SU-DHL-6 (cell line): Measurements from ENCODE around the gene MOCS1.

Experiments
- H2AFZ ChIP-seq: fragments of 200-600 bp; sonication (generic); 2 replicates; pipeline ENCODE4 v1.6.1; 2014; ENCODE audit warnings: low read depth, mild to moderate bottlenecking, moderate library complexity, mixed read lengths, antibody characterized with exemption, low read length; ENCODE audit not compliant: severe bottlenecking
- H3F3A ChIP-seq: fragments of 200-600 bp; shearing (Covaris generic); 2 replicates; pipeline ENCODE4 v1.6.0; 2016; ENCODE audit warnings: antibody characterized with exemption, mild to moderate bottlenecking; ENCODE audit not compliant: insufficient read depth
- H3K27ac ChIP-seq: fragments of 200-600 bp; sonication (generic); 2 replicates; pipeline ENCODE4 v1.5.1; 2016; ENCODE audit warnings: low read depth, mild to moderate bottlenecking, low read length, moderate library complexity, mixed read lengths
- H3K27me3 ChIP-seq: fragments of 200-600 bp; sonication (generic), shearing (Covaris generic); 2 replicates; pipeline ENCODE4 v1.6.0; 2014; ENCODE audit warnings: mild to moderate bottlenecking, low read length
- H3K36me3 ChIP-seq: fragments of 200-600 bp; sonication (generic); 2 replicates; pipeline ENCODE4 v1.6.1; 2014; ENCODE audit warnings: mild to moderate bottlenecking, low read length, mixed read lengths
- H3K4me2 ChIP-seq: fragments of 300-600, 200-600 bp; shearing (Covaris generic), sonication (generic); 2 replicates; pipeline ENCODE4 v1.6.0; 2014; ENCODE audit warnings: low read length, low read depth, mild to moderate bottlenecking; ENCODE audit not compliant: poor library complexity, severe bottlenecking
- H3K4me3 ChIP-seq: fragments of 200-600 bp; sonication (generic); 2 replicates; pipeline ENCODE4 v1.5.1; 2014; ENCODE audit warnings: antibody characterized with exemption, low read length, mild to moderate bottlenecking, mixed read lengths; ENCODE audit not compliant: insufficient read depth, poor library complexity, severe bottlenecking
- H3K79me2 ChIP-seq: fragments of 200-600 bp; sonication (generic); 2 replicates; pipeline ENCODE4 v1.6.1; 2014; ENCODE audit warnings: mild to moderate bottlenecking, low read length, moderate library complexity; ENCODE audit not compliant: insufficient read depth
- H3K9ac ChIP-seq: fragments of 200-600 bp; sonication (generic); 2 replicates; pipeline ENCODE4 v1.7.0; 2014; ENCODE audit warnings: mild to moderate bottlenecking, low read length
- H3K9me2 ChIP-seq: fragments of 200-600 bp; sonication (generic); replicated peaks from 2 replicates; pipeline ENCODE4 v1.6.1; 2014; ENCODE audit warnings: low read length; ENCODE audit not compliant: insufficient read depth
- H3K9me3 ChIP-seq: fragments of 200-600 bp; sonication (generic); 2 replicates; pipeline ENCODE4 v1.6.1; 2014; ENCODE audit warnings: low read length, mixed read lengths; ENCODE audit not compliant: insufficient read depth
- H4K20me1 ChIP-seq: fragments of 200-600 bp; sonication (generic); 2 replicates; pipeline ENCODE4 v1.6.1; 2014; ENCODE audit warnings: low read depth, mild to moderate bottlenecking, antibody characterized with exemption, low read length, moderate library complexity, mixed read lengths
- CTCF ChIP-seq: fragments of 200-600 bp; sonication (generic); IDR thresholded peaks from one replicate; pipeline ENCODE4 v1.5.1; 2017; ENCODE audit warnings: antibody characterized with exemption, mild to moderate bottlenecking, low read length, moderate library complexity; ENCODE audit not compliant: insufficient read depth, poor library complexity, severe bottlenecking
- EZH2phosphoT487 ChIP-seq: fragments of 200-600 bp; sonication (generic), shearing (Covaris generic); conservative IDR thresholded peaks from 2 replicates; pipeline ENCODE4 v1.6.1; 2018; ENCODE audit warnings: mild to moderate bottlenecking, antibody characterized with exemption, low read length, moderate library complexity, mixed read lengths

MOCS1 gene

DNA sequence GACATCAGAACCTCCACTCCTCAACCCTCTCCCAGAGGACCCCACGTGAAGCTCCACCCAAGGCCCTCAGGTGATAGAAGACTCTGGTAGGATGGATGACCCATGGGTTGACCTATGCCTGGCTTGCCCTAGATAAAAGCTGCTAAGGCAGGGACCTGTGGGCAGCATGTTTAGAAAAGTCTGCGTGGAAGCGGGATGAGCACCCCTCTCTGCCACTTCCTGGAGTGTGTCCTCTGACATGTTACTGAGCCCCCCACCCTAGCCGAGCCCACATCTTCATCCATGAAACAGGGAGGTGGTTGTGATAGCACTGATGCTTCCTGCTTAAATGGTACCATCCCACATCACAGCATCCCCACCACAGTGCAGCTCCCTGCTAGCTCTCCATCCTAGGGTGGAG is 21.8 kb downstream of the MOCS1 start:
- Histone ChIP-seq H3K4me3 (no peak overlapping the region), H3K27me3 (no peaks in the 10 kb centered on the region), H3K9me3 (no peaks in the 10 kb centered on the region), H3K9ac (no peak overlapping the region), H3K27ac (no peak overlapping the region), H3K9me2 (no peaks in the 10 kb centered on the region), H3K4me2 (no peak overlapping the region), H3F3A (no peaks in the 10 kb centered on the region), H4K20me1 (no peaks in the 10 kb centered on the region), H2AFZ (no peak overlapping the region), H3K36me3 (no peaks in the 10 kb centered on the region), H3K79me2 (no peaks in the 10 kb centered on the region)
- TF ChIP-seq EZH2phosphoT487 (no peak), CTCF (no peak)

DNA sequence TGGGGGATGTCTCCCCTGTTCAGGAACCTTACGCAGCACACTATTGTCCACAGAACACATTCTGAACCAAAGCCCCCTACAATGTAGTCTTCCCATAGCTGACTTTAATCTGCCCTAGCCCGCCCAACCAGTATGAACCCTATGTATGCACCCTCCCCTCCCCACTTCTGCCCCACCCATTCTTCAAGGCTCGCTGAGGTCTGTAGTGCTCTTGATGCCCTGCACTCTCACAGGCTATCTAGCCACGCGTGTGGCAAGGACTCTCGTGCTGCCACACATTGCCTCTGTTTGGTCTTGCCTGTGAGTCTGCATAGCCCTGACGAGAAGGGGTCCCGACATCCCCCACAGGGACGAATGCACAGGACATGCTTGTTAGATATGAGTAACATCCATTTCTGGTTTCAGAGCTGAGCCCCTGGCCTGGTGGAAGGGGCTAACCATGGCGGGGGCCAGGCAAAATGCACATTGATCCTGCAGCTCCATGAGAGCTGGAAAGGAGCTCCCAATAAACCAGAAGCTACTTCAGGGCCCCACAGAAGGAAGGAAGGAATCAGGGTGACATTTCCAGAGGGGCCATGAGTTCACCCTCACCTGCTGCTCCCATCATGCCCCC is 22.6 kb downstream of the MOCS1 start:
- Histone ChIP-seq H3K36me3 (no peaks in the 10 kb centered on the region), H3K4me3 (no peak overlapping the region), H3K9me3 (no peaks in the 10 kb centered on the region), H3K4me2 (no peak overlapping the region), H3F3A (no peaks in the 10 kb centered on the region), H3K9ac (no peak overlapping the region), H3K9me2 (no peaks in the 10 kb centered on the region), H3K27me3 (no peaks in the 10 kb centered on the region), H4K20me1 (no peaks in the 10 kb centered on the region), H3K27ac (no peak overlapping the region), H2AFZ (no peak overlapping the region), H3K79me2 (no peaks in the 10 kb centered on the region)
- TF ChIP-seq EZH2phosphoT487 (no peak), CTCF (no peak)

DNA sequence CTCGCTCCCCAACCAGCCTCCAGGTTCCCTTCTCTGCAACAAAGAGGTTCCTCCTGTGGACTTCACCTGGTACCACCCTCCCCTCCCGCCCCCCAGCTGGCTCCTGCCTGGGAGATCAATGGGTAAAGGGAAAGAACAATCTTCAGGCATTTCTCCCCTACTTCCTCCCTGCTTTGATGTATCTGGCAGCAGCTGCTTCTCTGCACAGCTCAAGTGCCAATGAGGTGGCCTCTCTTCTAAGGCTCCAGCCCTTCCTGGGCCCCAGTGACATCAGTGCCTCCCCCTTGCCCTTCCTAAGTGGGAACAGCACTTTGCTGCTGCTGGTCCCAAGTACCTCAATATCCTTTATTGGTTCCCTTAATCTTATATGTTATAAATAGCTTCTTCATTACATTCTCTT is 23.5 kb downstream of the MOCS1 start:
- Histone ChIP-seq H3K79me2 (no peaks in the 10 kb centered on the region), H3K4me3 (no peak overlapping the region), H3K9ac (no peak overlapping the region), H2AFZ (no peak overlapping the region), H3K9me2 (no peaks in the 10 kb centered on the region), H3K27me3 (no peaks in the 10 kb centered on the region), H3K27ac (no peak overlapping the region), H3F3A (no peaks in the 10 kb centered on the region), H3K36me3 (no peaks in the 10 kb centered on the region), H3K4me2 (no peak overlapping the region), H3K9me3 (no peaks in the 10 kb centered on the region), H4K20me1 (no peaks in the 10 kb centered on the region)
- TF ChIP-seq CTCF (no peak), EZH2phosphoT487 (no peak)

DNA sequence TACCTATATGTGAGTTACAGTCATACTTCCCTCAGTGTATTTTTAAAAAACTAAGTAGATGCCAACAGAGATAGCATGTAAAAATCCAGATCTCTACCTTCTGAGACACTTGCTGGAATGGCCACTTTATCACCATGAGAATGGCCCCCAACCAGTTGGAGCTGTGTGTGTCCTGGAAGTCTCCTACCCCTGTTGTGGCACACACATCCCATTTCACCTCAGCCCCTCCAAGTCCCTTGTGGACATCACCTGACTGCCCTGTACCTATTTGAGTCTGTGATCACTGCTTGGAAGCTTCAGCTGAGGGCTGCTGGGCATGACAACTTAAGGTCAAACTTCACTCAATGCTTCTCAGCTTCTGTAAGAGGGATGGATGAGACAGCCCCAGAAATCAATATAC is 24.1 kb downstream of the MOCS1 start:
- Histone ChIP-seq H3F3A (no peaks in the 10 kb centered on the region), H3K27ac (no peak overlapping the region)
- no peak for TF ChIP-seq CTCF
- no peak for TF ChIP-seq EZH2phosphoT487

More for the DNA sequence above, 24.1 kb downstream of the MOCS1 start:
- no peak overlapping the region for H3K4me2 ChIP-seq
- no peaks in the 10 kb centered on the region for H3K27me3 ChIP-seq
- H4K20me1 ChIP-seq: no peaks in the 10 kb centered on the region
- H3K9me2 ChIP-seq: no peaks in the 10 kb centered on the region
- no peaks in the 10 kb centered on the region for H3K36me3 ChIP-seq
- H3K4me3 ChIP-seq: no peak overlapping the region
- no peak overlapping the region for H2AFZ ChIP-seq
- H3K9me3 ChIP-seq: no peaks in the 10 kb centered on the region
- no peak overlapping the region for H3K9ac ChIP-seq
- H3K79me2 ChIP-seq: no peaks in the 10 kb centered on the region
